ENCODE data around the gene TRMO. TPM values are rescaled to one million over a fixed set of nuclear protein-coding genes. Genes with fewer than 3 reads are reported as not detected.

The TRMO gene
- total RNA-seq, 1 experiment from 2014 or later: 8.6 TPM

DNA sequence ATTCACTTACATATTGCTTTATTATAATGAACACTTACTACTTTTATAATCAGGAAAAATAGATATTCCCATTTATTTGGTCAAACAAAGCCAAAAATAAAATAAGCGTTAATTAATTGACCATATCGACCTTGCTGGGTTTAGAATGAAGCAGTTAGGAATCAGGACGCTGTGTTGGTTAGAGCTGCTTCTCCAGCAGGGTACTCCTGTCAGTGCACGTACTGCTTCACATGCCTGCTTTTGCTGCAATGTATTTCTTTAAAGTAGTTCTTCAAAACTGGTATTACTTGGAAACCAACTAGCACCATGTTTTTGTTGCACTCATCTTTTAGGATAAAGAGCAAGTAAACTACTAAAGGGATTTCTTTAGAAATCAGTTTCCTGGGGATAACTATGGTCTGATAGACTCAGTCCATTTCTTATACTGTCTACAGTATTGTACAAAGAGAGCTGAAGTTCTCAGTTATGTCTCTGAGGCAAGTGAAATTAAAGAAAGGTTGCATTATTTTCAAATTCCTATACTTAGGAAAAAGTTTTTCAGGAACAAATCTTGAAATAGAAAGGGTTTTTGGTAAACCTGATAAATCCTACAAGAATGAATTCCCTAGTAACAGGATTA, 6.8 kb upstream of the TRMO start:
- Histone ChIP-seq H2BK20ac (ENCODE audit: low read depth, low read length, poor library complexity, severe bottlenecking) (no peak overlapping the region), H4K8ac (replicated peaks; ENCODE audit: insufficient read length, low read depth, low read length) (no peak overlapping the region), H3K4me2 (ENCODE audit: insufficient read depth, insufficient read length, low read length) (no peak overlapping the region), H3K23me2 (ENCODE audit: insufficient read length, low read depth, low read length, poor library complexity, severe bottlenecking) (no peaks in the 10 kb centered on the region), H2AFZ (ENCODE audit: low read length) (no peak overlapping the region), H3K23ac (ENCODE audit: insufficient read length, low read depth, low read length) (no peak overlapping the region), H3K9me3 (ENCODE audit: control insufficient read depth, low read depth, low read length) (no peaks in the 10 kb centered on the region), H3K27me3 (ENCODE audit: insufficient read depth, low read length) (no peaks in the 10 kb centered on the region; the same call in 1 of the 2 replicates), H2BK120ac (ENCODE audit: low read depth, low read length, poor library complexity, severe bottlenecking) (no peak overlapping the region), H3K79me2 (ENCODE audit: insufficient read depth, low read length) (no peaks in the 10 kb centered on the region), H3K4ac (ENCODE audit: low read depth, low read length) (no peak overlapping the region), H2BK15ac (ENCODE audit: low read depth, low read length) (no peak overlapping the region), H3K18ac (ENCODE audit: insufficient read length, low read depth, low read length) (no peak overlapping the region), H3K14ac (ENCODE audit: insufficient read depth, low read length) (no peak overlapping the region), H3K9ac (ENCODE audit: extremely low read depth, insufficient read length, low read length) (no peak overlapping the region), H2AK5ac (ENCODE audit: insufficient read length, low read length) (no peak overlapping the region), H4K91ac (ENCODE audit: insufficient read length, low read depth, low read length) (no peak overlapping the region), H3K79me1 (ENCODE audit: insufficient read depth, low read depth, low read length, poor library complexity, severe bottlenecking) (no peaks in the 10 kb centered on the region), H3K56ac (ENCODE audit: insufficient read length, low read depth, low read length) (no peak overlapping the region), H3K4me1 (ENCODE audit: insufficient read depth, low read length) (no peaks in the 10 kb centered on the region), H4K20me1 (ENCODE audit: control insufficient read depth, insufficient read depth, insufficient read length) (no peaks in the 10 kb centered on the region), H3K27ac (ENCODE audit: insufficient read length, low read depth, low read length) (no peak overlapping the region), H2BK12ac (ENCODE audit: insufficient read length, low read depth, low read length) (no peak overlapping the region), H2BK5ac (ENCODE audit: insufficient read length, low read length) (no peak overlapping the region), H4K5ac (ENCODE audit: insufficient read length, low read depth, low read length) (no peak overlapping the region), H3T11ph (ENCODE audit: low read length) (no peak overlapping the region)
- Mint-ChIP-seq H3K4me1 (no peaks in the 10 kb centered on the region), H3K27ac (no peak overlapping the region), H3K27me3 (ENCODE audit: low read depth) (peaks cover 70% of the 10 kb centered on the region), H3K4me3 (no peak overlapping the region), H3K36me3 (ENCODE audit: insufficient read depth in 1 of 3, low read depth in 3 of 3) (no peaks in the 10 kb centered on the region), H3K9me3 (no peaks in the 10 kb centered on the region)
- DNase-seq: no peak
- TF ChIP-seq, protein P1, sequence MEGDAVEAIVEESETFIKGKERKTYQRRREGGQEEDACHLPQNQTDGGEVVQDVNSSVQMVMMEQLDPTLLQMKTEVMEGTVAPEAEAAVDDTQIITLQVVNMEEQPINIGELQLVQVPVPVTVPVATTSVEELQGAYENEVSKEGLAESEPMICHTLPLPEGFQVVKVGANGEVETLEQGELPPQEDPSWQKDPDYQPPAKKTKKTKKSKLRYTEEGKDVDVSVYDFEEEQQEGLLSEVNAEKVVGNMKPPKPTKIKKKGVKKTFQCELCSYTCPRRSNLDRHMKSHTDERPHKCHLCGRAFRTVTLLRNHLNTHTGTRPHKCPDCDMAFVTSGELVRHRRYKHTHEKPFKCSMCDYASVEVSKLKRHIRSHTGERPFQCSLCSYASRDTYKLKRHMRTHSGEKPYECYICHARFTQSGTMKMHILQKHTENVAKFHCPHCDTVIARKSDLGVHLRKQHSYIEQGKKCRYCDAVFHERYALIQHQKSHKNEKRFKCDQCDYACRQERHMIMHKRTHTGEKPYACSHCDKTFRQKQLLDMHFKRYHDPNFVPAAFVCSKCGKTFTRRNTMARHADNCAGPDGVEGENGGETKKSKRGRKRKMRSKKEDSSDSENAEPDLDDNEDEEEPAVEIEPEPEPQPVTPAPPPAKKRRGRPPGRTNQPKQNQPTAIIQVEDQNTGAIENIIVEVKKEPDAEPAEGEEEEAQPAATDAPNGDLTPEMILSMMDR (conservative IDR thresholded peaks at IDR 0.05): no peak
- WGBS (ENCODE audit: extremely low coverage, insufficient read length, low lambda C conversion rate): no CpG with 5 or more reads among the region's 4 CpGs

All from H9 (cell line).